GM13977 (cell line): ENCODE measurements around the gene OSBPL9.
"Not testable (repeated sequence)": the region's sequence is repeated elsewhere in the genome, so short reads cannot be mapped to it uniquely, and the experiment has no call there.

ENCODE experiments used
- DNase-seq: peaks from one replicate; pipeline ENCODE4 v3.0.0; 2012; ENCODE audit warnings: low spot score
- CTCF ChIP-seq: IDR thresholded peaks from 2 replicates; pipeline ENCODE4 v1.5.1; 2012; ENCODE audit warnings: mild to moderate bottlenecking, control low read depth; ENCODE audit not compliant: insufficient read depth; ENCODE audit errors: extremely low read depth, missing control alignments
- in situ Hi-C: fragments of 300-500 bp; cut with MboI; formaldehyde crosslinking; loops from one replicate; pipeline ENCODE4 v1.12.0; 2022; ENCODE audit warnings: low sequenced_read_pairs, low pct_unique_long_range_greater_than_20kb, mixed read lengths, inconsistent platforms; ENCODE audit not compliant: unreplicated experiment

Gene OSBPL9

GRCh38 chr1:51641096-51641495, 24.2 kb downstream of the OSBPL9 start:
- in situ Hi-C loops, result no loop called here
- no peak for TF ChIP-seq CTCF
- no peak for DNase-seq

- in situ Hi-C loops, result no loop called here
- no peak for TF ChIP-seq CTCF
- no peak for DNase-seq
These were observed 25.8 kb downstream of the OSBPL9 start for GRCh38 chr1:51642739-51643142.

GRCh38 chr1:51643362-51643761, 26.5 kb downstream of the OSBPL9 start:
- in situ Hi-C loops, result no loop called here
- DNase-seq, result no peak
- no peak for TF ChIP-seq CTCF

GRCh38 chr1:51644020-51644419, 27.1 kb downstream of the OSBPL9 start:
- in situ Hi-C loops, result no loop called here
- no peak for TF ChIP-seq CTCF
- no peak for DNase-seq

- DNase-seq, result no peak
- in situ Hi-C loops, result no loop called here
- no peak for TF ChIP-seq CTCF
These were observed 27.8 kb downstream of the OSBPL9 start for GRCh38 chr1:51644533-51645197.

- in situ Hi-C loops, DNase-seq: not testable (repeated sequence)
These were observed 29.7 kb downstream of the OSBPL9 start for GRCh38 chr1:51646592-51646991.

- TF ChIP-seq CTCF, result no peak
- no peak for DNase-seq
- in situ Hi-C loops, result no loop called here
These were observed 31.6 kb downstream of the OSBPL9 start for GRCh38 chr1:51648180-51649109.
